NB4 (cell line): ENCODE measurements around the gene VKORC1.

Source experiments
- DNase-seq: peaks from one replicate; pipeline ENCODE4 v3.0.0; 2010; ENCODE audit warnings: low read depth
- H3K4me3 ChIP-seq: one replicate; pipeline ENCODE4 v1.5.1; 2011; ENCODE audit warnings: mild to moderate bottlenecking, low read depth, low read length, moderate library complexity
- MAX ChIP-seq: IDR thresholded peaks from 2 replicates; pipeline ENCODE4 v1.6.1; 2011; ENCODE audit warnings: low read depth, low read length
- MYC ChIP-seq: IDR thresholded peaks from 2 replicates; pipeline ENCODE4 v1.6.1; 2011; ENCODE audit warnings: low read depth, low read length
- POLR2A ChIP-seq: IDR thresholded peaks from 2 replicates; pipeline ENCODE4 v1.6.1; 2011; ENCODE audit warnings: mild to moderate bottlenecking; ENCODE audit not compliant: insufficient read length; ENCODE audit errors: extremely low read depth
- TF ChIP-seq, protein P1 (sequence below): IDR thresholded peaks from one replicate; pipeline ENCODE4 v1.5.1; 2012; ENCODE audit warnings: low read depth, low read length

Gene VKORC1

DNA sequence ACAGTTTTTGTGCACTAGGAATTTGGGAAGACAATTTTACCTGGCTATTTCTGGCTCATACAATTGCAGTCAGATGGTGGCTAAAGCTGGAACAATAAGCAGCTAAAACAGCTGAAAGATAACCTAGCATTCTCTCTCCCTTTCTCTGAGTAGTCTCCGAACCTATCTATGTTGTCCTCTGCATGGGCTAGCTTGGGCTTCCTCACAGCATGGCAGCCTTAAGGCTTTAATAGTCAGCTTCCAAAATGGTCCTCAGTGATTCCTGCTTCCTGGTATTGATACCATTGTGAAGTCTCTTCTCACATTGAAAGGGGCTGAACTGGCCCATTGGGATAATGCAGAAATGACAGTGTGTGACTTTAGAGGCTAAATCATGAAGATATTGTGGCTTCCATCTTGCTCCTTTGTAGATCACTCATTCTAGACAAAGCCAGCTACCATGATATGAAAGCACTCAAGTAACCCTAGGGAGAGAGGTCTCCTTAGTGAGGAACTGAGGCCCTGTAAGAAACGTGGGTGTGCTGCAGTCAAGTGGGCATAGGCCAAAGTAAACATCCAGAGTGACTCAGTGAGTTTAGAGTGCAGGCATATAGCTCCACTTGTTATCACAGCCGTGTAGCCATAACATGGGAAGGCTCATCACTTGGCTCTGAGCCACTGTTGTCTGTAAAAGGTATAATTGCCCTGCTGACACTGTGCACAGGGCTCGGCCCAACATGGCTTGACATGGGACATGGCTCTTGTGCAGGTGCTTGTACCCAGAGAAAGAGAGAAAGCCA lies 5.5 kb upstream of the VKORC1 start:
- DNase-seq: no peak
- H3K4me3 ChIP-seq: no peak overlapping the region
- no peak for TF ChIP-seq MYC
- no peak for TF ChIP-seq POLR2A
- TF ChIP-seq, protein P1, sequence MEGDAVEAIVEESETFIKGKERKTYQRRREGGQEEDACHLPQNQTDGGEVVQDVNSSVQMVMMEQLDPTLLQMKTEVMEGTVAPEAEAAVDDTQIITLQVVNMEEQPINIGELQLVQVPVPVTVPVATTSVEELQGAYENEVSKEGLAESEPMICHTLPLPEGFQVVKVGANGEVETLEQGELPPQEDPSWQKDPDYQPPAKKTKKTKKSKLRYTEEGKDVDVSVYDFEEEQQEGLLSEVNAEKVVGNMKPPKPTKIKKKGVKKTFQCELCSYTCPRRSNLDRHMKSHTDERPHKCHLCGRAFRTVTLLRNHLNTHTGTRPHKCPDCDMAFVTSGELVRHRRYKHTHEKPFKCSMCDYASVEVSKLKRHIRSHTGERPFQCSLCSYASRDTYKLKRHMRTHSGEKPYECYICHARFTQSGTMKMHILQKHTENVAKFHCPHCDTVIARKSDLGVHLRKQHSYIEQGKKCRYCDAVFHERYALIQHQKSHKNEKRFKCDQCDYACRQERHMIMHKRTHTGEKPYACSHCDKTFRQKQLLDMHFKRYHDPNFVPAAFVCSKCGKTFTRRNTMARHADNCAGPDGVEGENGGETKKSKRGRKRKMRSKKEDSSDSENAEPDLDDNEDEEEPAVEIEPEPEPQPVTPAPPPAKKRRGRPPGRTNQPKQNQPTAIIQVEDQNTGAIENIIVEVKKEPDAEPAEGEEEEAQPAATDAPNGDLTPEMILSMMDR: no peak
- TF ChIP-seq MAX: no peak

- DNase-seq: no peak
- TF ChIP-seq POLR2A (no peak), MAX (no peak), MYC (no peak)
- TF ChIP-seq, protein P1: no peak
- H3K4me3 ChIP-seq: peak overlapping the region; percentile 85
Measured at GRCh38 chr16:31094088-31094423, 541 bp downstream of the VKORC1 start.

DNA sequence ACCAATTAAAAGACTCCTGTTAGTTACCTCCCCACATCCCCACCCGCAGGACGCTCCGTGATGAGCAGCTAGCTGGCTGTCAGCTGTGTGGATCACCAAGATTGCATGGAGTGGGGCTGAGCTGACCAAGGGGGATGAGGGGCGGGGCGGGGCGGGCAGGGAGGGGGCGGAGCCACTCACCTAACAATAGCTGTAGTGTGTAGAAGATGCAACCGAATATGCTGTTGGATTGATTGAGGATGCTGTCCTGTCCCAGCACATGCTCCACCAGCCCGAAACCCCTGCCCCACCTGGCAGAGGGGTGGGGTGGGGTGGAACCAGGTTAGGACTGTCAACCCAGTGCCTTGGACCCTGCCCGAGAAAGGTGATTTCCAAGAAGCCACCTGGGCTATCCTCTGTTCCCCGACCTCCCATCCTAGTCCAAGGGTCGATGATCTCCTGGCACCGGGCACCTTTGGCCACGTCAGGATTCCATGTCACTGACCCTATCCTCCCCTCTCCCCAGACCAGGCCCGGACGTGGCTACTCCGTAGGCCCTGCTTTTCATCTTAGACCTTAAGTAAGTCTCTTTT lies 1.4 kb downstream of the VKORC1 start:
- no peak for TF ChIP-seq MAX
- TF ChIP-seq, protein P1: no peak
- TF ChIP-seq MYC: no peak
- TF ChIP-seq POLR2A: no peak
- DNase-seq: peak; percentile 65
- H3K4me3 ChIP-seq: peak overlapping the region; percentile 13

GRCh38 chr16:31092330-31092729 lies 2.3 kb downstream of the VKORC1 start:
- H3K4me3 ChIP-seq: no peak overlapping the region
- DNase-seq: no peak

GRCh38 chr16:31090540-31090939 lies 4.1 kb downstream of the VKORC1 start:
- no peak for TF ChIP-seq MAX
- TF ChIP-seq, protein P1: no peak
- no peak for TF ChIP-seq POLR2A
- TF ChIP-seq MYC: no peak
- DNase-seq: no peak

More at GRCh38 chr16:31092330-31092729, 2.3 kb downstream of the VKORC1 start:
- no peak for TF ChIP-seq MAX
- TF ChIP-seq MYC: no peak
- no peak for TF ChIP-seq POLR2A
- TF ChIP-seq, protein P1: no peak

More at GRCh38 chr16:31090540-31090939, 4.1 kb downstream of the VKORC1 start:
- H3K4me3 ChIP-seq: no peak overlapping the region
